Stimulated activated CD4-positive, alpha-beta T cell treated with anti-CD3 and anti-CD28 coated beads, Interleukin-1b, Interleukin-23, amount 100 ng/mL, for 1 hour (primary cell): ENCODE measurements around the gene LRRC8A.
"Not testable (repeated sequence)": the region's sequence is repeated elsewhere in the genome, so short reads cannot be mapped to it uniquely, and the experiment has no call there.

Source experiments
- DNase-seq, 2 donors: peaks; one replicate each; pipeline ENCODE4 v3.0.0-alpha.2; 2020; ENCODE audit warnings: low read depth in 2 of 2

LRRC8A gene

GRCh38 chr9:128863647-128864046 is 18.3 kb upstream of the LRRC8A start:
- DNase-seq: peak; percentile 70 to 88

- no peak for DNase-seq
Observed at GRCh38 chr9:128870128-128870940, 11.6 kb upstream of the LRRC8A start.

GRCh38 chr9:128870941-128871265 is 11.0 kb upstream of the LRRC8A start:
- not testable (repeated sequence) for DNase-seq

GRCh38 chr9:128877852-128878251 is 4.1 kb upstream of the LRRC8A start:
- DNase-seq: no peak

- DNase-seq: no peak
Observed at GRCh38 chr9:128882677-128883603, 1.0 kb downstream of the LRRC8A start.

GRCh38 chr9:128884164-128884563 is 2.2 kb downstream of the LRRC8A start:
- no peak for DNase-seq

GRCh38 chr9:128885376-128885775 is 3.4 kb downstream of the LRRC8A start:
- no peak for DNase-seq

- no peak for DNase-seq
Observed at GRCh38 chr9:128885798-128886197, 3.9 kb downstream of the LRRC8A start.

- no peak for DNase-seq
Observed at GRCh38 chr9:128886211-128886891, 4.4 kb downstream of the LRRC8A start.

- no peak for DNase-seq
Observed at GRCh38 chr9:128887049-128887448, 5.1 kb downstream of the LRRC8A start.

- DNase-seq: no peak
Observed at GRCh38 chr9:128887914-128888350, 6.0 kb downstream of the LRRC8A start.

GRCh38 chr9:128891321-128892220 is 9.6 kb downstream of the LRRC8A start:
- no peak for DNase-seq

- DNase-seq: no peak
Observed at GRCh38 chr9:128892221-128892921, 10.4 kb downstream of the LRRC8A start.

- DNase-seq: no peak
Observed at GRCh38 chr9:128893354-128893753, 11.4 kb downstream of the LRRC8A start.

- DNase-seq: no peak
Observed at GRCh38 chr9:128894764-128895163, 12.8 kb downstream of the LRRC8A start.

- DNase-seq: no peak
Observed at GRCh38 chr9:128895556-128895955, 13.6 kb downstream of the LRRC8A start.

GRCh38 chr9:128898382-128898781 is 16.4 kb downstream of the LRRC8A start:
- no peak for DNase-seq

- DNase-seq: no peak
Observed at GRCh38 chr9:128898845-128899565, 17.1 kb downstream of the LRRC8A start.

GRCh38 chr9:128899566-128900322 is 17.8 kb downstream of the LRRC8A start:
- DNase-seq: no peak
